ENCODE measurements around the gene TP53AIP1. TPM values are rescaled to one million over a fixed set of nuclear protein-coding genes. Genes with fewer than 3 reads are reported as not detected.

Gene TP53AIP1
- total RNA-seq, 1 experiment from 2014 or later, result 0.61 TPM

- Mint-ChIP-seq H3K4me3 (ENCODE audit: low read depth, unreplicated experiment) (no peak overlapping the region), H3K4me1 (ENCODE audit: low read depth, unreplicated experiment) (peaks cover 7% of the 10 kb centered on the region), H3K27ac (ENCODE audit: unreplicated experiment) (no peak overlapping the region), H3K9me3 (ENCODE audit: low read depth, unreplicated experiment) (no peaks in the 10 kb centered on the region), H3K27me3 (ENCODE audit: unreplicated experiment) (peaks cover 3% of the 10 kb centered on the region), H3K36me3 (ENCODE audit: insufficient read depth, unreplicated experiment) (peaks cover 6% of the 10 kb centered on the region)
- BruUV-seq (replicated peaks), result no TSS peak
- CTCF ChIA-PET, result no interaction called here
- DNase-seq, result no peak
- no peak for TF ChIP-seq CTCF (IDR thresholded peaks at IDR 0.05; ENCODE audit: unreplicated experiment)
- intact Hi-C loops (cut with micrococcal nuclease; ENCODE audit: unreplicated experiment), result no loop called here
Observed at GRCh38 chr11:128893578-128894285, 48.9 kb downstream of the TP53AIP1 start.

- CTCF ChIA-PET, result no interaction called here
- H3K27me3 Mint-ChIP-seq (ENCODE audit: unreplicated experiment), result peaks cover 10% of the 10 kb centered on the region
- no peak overlapping the region for H3K27ac Mint-ChIP-seq (ENCODE audit: unreplicated experiment)
- no peak overlapping the region for H3K4me3 Mint-ChIP-seq (ENCODE audit: low read depth, unreplicated experiment)
- DNase-seq, result no peak
- H3K36me3 Mint-ChIP-seq (ENCODE audit: insufficient read depth, unreplicated experiment), result peaks cover 6% of the 10 kb centered on the region
- no peaks in the 10 kb centered on the region for H3K9me3 Mint-ChIP-seq (ENCODE audit: low read depth, unreplicated experiment)
- no TSS peak for BruUV-seq (replicated peaks)
- intact Hi-C loops (cut with micrococcal nuclease; ENCODE audit: unreplicated experiment), result no loop called here
- no peak for TF ChIP-seq CTCF (IDR thresholded peaks at IDR 0.05; ENCODE audit: unreplicated experiment)
- H3K4me1 Mint-ChIP-seq (ENCODE audit: low read depth, unreplicated experiment), result no peaks in the 10 kb centered on the region
Observed at GRCh38 chr11:128892866-128893565, 49.7 kb downstream of the TP53AIP1 start.

GRCh38 chr11:128891913-128892398 lies 50.7 kb downstream of the TP53AIP1 start:
- no TSS peak for BruUV-seq (replicated peaks)
- intact Hi-C loops (cut with micrococcal nuclease; ENCODE audit: unreplicated experiment), result loop anchor here (1.0 kb wide), 1 partner anchor 21 kb away; no protein-coding TSS in a partner anchor
- Mint-ChIP-seq H3K4me3 (ENCODE audit: low read depth, unreplicated experiment) (no peak overlapping the region), H3K27me3 (ENCODE audit: unreplicated experiment) (peaks cover 14% of the 10 kb centered on the region), H3K27ac (ENCODE audit: unreplicated experiment) (no peak overlapping the region), H3K9me3 (ENCODE audit: low read depth, unreplicated experiment) (no peaks in the 10 kb centered on the region), H3K36me3 (ENCODE audit: insufficient read depth, unreplicated experiment) (peaks cover 6% of the 10 kb centered on the region), H3K4me1 (ENCODE audit: low read depth, unreplicated experiment) (peaks cover 3% of the 10 kb centered on the region)
- DNase-seq, result no peak
- CTCF ChIA-PET, result no interaction called here
- no peak for TF ChIP-seq CTCF (IDR thresholded peaks at IDR 0.05; ENCODE audit: unreplicated experiment)

- DNase-seq, result peak; percentile 35
- no peak for TF ChIP-seq CTCF (IDR thresholded peaks at IDR 0.05; ENCODE audit: unreplicated experiment)
- BruUV-seq (replicated peaks), result no TSS peak
- Mint-ChIP-seq H3K36me3 (ENCODE audit: insufficient read depth, unreplicated experiment) (peaks cover 6% of the 10 kb centered on the region), H3K27me3 (ENCODE audit: unreplicated experiment) (peaks cover 14% of the 10 kb centered on the region), H3K4me1 (ENCODE audit: low read depth, unreplicated experiment) (peaks cover 10% of the 10 kb centered on the region), H3K9me3 (ENCODE audit: low read depth, unreplicated experiment) (no peaks in the 10 kb centered on the region), H3K4me3 (ENCODE audit: low read depth, unreplicated experiment) (peak within 1 kb of the TSS; percentile 72), H3K27ac (ENCODE audit: unreplicated experiment) (no peak within 1 kb of the TSS)
- intact Hi-C loops (cut with micrococcal nuclease; ENCODE audit: unreplicated experiment), result loop anchor here (1.0 kb wide), 1 partner anchor 19 kb away; no protein-coding TSS in a partner anchor
- CTCF ChIA-PET, result interaction anchor here (1.0 to 1.1 kb wide), 2 partner anchors 16 to 66 kb away, joined by 3 to 5 read pairs; no protein-coding TSS in a partner anchor
Observed at GRCh38 chr11:128890543-128891368, 51.9 kb downstream of the TP53AIP1 start, which contains the start of gene KCNJ5. Gene KCNJ5, plus strand, starts transcription at chr11:128891356. Its CDS starts 19,918 bp downstream, at chr11:128911274.

Measured in Calu3 (cell line).